ENCODE results near the gene OR2AT4. TPM values are rescaled to one million over a fixed set of nuclear protein-coding genes. Genes with fewer than 3 reads are reported as not detected.

The OR2AT4 gene
- total and polyA plus RNA-seq, 2 donors (not counting 3 experiments of a cell fraction or from before 2014, with no cell fraction given), result not detected

GRCh38 chr11:75113030-75113429 is 16.4 kb upstream of the OR2AT4 start:
- Histone ChIP-seq H3K79me2 (ENCODE audit: control insufficient read depth, insufficient read depth, low read length) (no peaks in the 10 kb centered on the region), H3K27me3 (ENCODE audit: control insufficient read depth in 2 of 2, insufficient read depth in 2 of 2, low read length in 2 of 2) (peaks cover 9 to 10% of the 10 kb centered on the region in 2 experiments), H3K9ac (replicated peaks; ENCODE audit: extremely low read depth, insufficient read depth, low read length) (no peak overlapping the region), H2AFZ (ENCODE audit: low read depth, low read length) (no peak overlapping the region), H3K4me1 (ENCODE audit: control insufficient read depth, extremely low read depth, insufficient read depth, low read length) (no peaks in the 10 kb centered on the region), H3K27ac (ENCODE audit: insufficient read depth, low read depth, low read length) (no peak overlapping the region), H3K36me3 (ENCODE audit: control insufficient read depth in 2 of 2, extremely low read depth in 1 of 2, insufficient read depth in 2 of 2, low read length in 2 of 2) (no peaks in the 10 kb centered on the region), H3K9me3 (replicated peaks; ENCODE audit: control insufficient read depth, insufficient read depth, low read length) (no peaks in the 10 kb centered on the region), H3K9me1 (replicated peaks; ENCODE audit: control insufficient read depth, extremely low read depth, insufficient read depth, low read length) (no peaks in the 10 kb centered on the region), H3K4me2 (ENCODE audit: insufficient read depth, low read length) (no peak overlapping the region), H4K20me1 (replicated peaks; ENCODE audit: control insufficient read depth, extremely low read depth, insufficient read depth, low read length) (no peaks in the 10 kb centered on the region), H3K4me3 (replicated peaks in 1 of 3; ENCODE audit: insufficient read depth in 1 of 3, low read depth in 1 of 3, low read length in 3 of 3) (no peak overlapping the region)
- no TSS peak for BruUV-seq (replicated peaks)
- CTCF ChIA-PET, result no interaction called here
- dilution Hi-C loops (cut with MboI; ENCODE audit: extremely low pct_ligation_motif_present, low sequenced_read_pairs) (no loop called here), intact Hi-C loops (cut with micrococcal nuclease) (no loop called here)
- POLR2A ChIA-PET, result no interaction called here
- TF ChIP-seq JUN (IDR thresholded peaks at IDR 0.05; ENCODE audit: borderline replicate concordance, insufficient read depth, insufficient read length, low read depth), result no peak
- no peak for TF ChIP-seq FOS (IDR thresholded peaks at IDR 0.05; ENCODE audit: borderline replicate concordance, insufficient read depth, low read length)
- TF ChIP-seq, protein P1, sequence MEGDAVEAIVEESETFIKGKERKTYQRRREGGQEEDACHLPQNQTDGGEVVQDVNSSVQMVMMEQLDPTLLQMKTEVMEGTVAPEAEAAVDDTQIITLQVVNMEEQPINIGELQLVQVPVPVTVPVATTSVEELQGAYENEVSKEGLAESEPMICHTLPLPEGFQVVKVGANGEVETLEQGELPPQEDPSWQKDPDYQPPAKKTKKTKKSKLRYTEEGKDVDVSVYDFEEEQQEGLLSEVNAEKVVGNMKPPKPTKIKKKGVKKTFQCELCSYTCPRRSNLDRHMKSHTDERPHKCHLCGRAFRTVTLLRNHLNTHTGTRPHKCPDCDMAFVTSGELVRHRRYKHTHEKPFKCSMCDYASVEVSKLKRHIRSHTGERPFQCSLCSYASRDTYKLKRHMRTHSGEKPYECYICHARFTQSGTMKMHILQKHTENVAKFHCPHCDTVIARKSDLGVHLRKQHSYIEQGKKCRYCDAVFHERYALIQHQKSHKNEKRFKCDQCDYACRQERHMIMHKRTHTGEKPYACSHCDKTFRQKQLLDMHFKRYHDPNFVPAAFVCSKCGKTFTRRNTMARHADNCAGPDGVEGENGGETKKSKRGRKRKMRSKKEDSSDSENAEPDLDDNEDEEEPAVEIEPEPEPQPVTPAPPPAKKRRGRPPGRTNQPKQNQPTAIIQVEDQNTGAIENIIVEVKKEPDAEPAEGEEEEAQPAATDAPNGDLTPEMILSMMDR (IDR thresholded peaks at IDR 0.05; ENCODE audit: extremely low read depth in 1 of 2, insufficient read depth in 1 of 2, low read depth in 1 of 2, low read length in 2 of 2), result no peak
- no peak for TF ChIP-seq MAX (IDR thresholded peaks at IDR 0.05; ENCODE audit: insufficient read depth, insufficient read length)
- no peak for TF ChIP-seq POLR2A (IDR thresholded peaks at IDR 0.05; ENCODE audit: low read depth, low read length)
- TF ChIP-seq EZH2 (IDR thresholded peaks at IDR 0.05; ENCODE audit: borderline replicate concordance, low read depth, low read length, severe bottlenecking), result no peak
- no peak for TF ChIP-seq MYC (IDR thresholded peaks at IDR 0.05; ENCODE audit: low read depth, low read length)
- no peak for TF ChIP-seq POLR2AphosphoS5 (IDR thresholded peaks at IDR 0.05; ENCODE audit: insufficient read depth, low read depth, low read length)
- no peak for TF ChIP-seq GATA2 (IDR thresholded peaks at IDR 0.05; ENCODE audit: insufficient read depth, insufficient read length, low read depth, low read length)
- DNase-seq (ENCODE audit: low read depth, low spot score) (no peak), FAIRE-seq (no peak)
